Neural cell (in vitro differentiated cells): ENCODE data around the gene TMEM184C. TPM values are rescaled to one million over a fixed set of nuclear protein-coding genes. Genes with fewer than 3 reads are reported as not detected.

Experiments used
- H2AFZ ChIP-seq: fragments of 200-600, 300-800 bp; sonication (generic), shearing (Covaris generic); 2 replicates; pipeline ENCODE4 v1.6.0; 2014; ENCODE audit warnings: low read depth, mild to moderate bottlenecking, antibody characterized with exemption, low read length, moderate library complexity
- H3F3A ChIP-seq: fragments of 200-600 bp; shearing (Covaris generic); 2 replicates; pipeline ENCODE4 v1.6.1; 2016; ENCODE audit warnings: mild to moderate bottlenecking, moderate library complexity, mixed read lengths, antibody characterized with exemption, low read length; ENCODE audit not compliant: insufficient read depth, poor library complexity, severe bottlenecking
- H3K27ac ChIP-seq: fragments of 200-600, 300-800 bp; sonication (generic), shearing (Covaris generic); 2 replicates; pipeline ENCODE4 v1.5.1; 2014; ENCODE audit warnings: mild to moderate bottlenecking, low read length, moderate library complexity
- H3K27me3 ChIP-seq: fragments of 300-800, 200-600 bp; sonication (generic), shearing (Covaris generic); 2 replicates; pipeline ENCODE4 v1.6.0; 2014; ENCODE audit warnings: mild to moderate bottlenecking, low read depth, low read length, moderate library complexity; ENCODE audit not compliant: insufficient read depth
- H3K36me3 ChIP-seq: fragments of 300-800, 200-600 bp; sonication (generic), shearing (Covaris generic); 2 replicates; pipeline ENCODE4 v1.5.1; 2014; ENCODE audit warnings: mild to moderate bottlenecking, antibody characterized with exemption, low read length, moderate library complexity; ENCODE audit not compliant: insufficient read depth
- H3K4me2 ChIP-seq: fragments of 300-800, 200-600 bp; sonication (generic), shearing (Covaris generic); 2 replicates; pipeline ENCODE4 v1.6.0; 2014; ENCODE audit warnings: mild to moderate bottlenecking, low read length
- H3K4me3 ChIP-seq: fragments of 300-800, 200-600 bp; sonication (generic), shearing (Covaris generic); 2 replicates; pipeline ENCODE4 v1.5.1; 2014; ENCODE audit warnings: mild to moderate bottlenecking, low read length, moderate library complexity
- H3K79me2 ChIP-seq: fragments of 200-600 bp; shearing (Covaris generic); replicated peaks from 2 replicates; pipeline ENCODE4 v1.6.0; 2014; ENCODE audit warnings: mild to moderate bottlenecking, low read length, moderate library complexity; ENCODE audit not compliant: insufficient read depth
- H3K9ac ChIP-seq: fragments of 300-800, 200-600 bp; sonication (generic), shearing (Covaris generic); 2 replicates; pipeline ENCODE4 v1.6.1; 2016; ENCODE audit warnings: mild to moderate bottlenecking, low read length, mixed read lengths
- H3K9me2 ChIP-seq: fragments of 200-600 bp; shearing (Covaris generic); 2 replicates; pipeline ENCODE4 v1.6.1; 2016; ENCODE audit warnings: mild to moderate bottlenecking, low read length, mixed read lengths; ENCODE audit not compliant: insufficient read depth
- H3K9me3 ChIP-seq: fragments of 200-600, 300-800 bp; sonication (generic), shearing (Covaris generic); 2 replicates; pipeline ENCODE4 v1.6.1; 2016; ENCODE audit warnings: mild to moderate bottlenecking, mixed run types, low read length, moderate library complexity, mixed read lengths
- H4K20me1 ChIP-seq: fragments of 200-600 bp; shearing (Covaris generic); 2 replicates; pipeline ENCODE4 v1.6.1; 2016; ENCODE audit warnings: mild to moderate bottlenecking, mixed run types; ENCODE audit not compliant: insufficient read depth
- CTCF ChIP-seq: fragments of 450-650 bp; IDR thresholded peaks from 2 replicates; pipeline ENCODE4 v1.5.1; 2014; ENCODE audit warnings: antibody characterized with exemption, mild to moderate bottlenecking, moderate library complexity; ENCODE audit not compliant: poor library complexity, severe bottlenecking
- EP300 ChIP-seq: fragments of 450-650 bp; conservative IDR thresholded peaks from 2 replicates; pipeline ENCODE4 v1.6.1; 2014; ENCODE audit warnings: antibody characterized with exemption, mild to moderate bottlenecking, moderate library complexity; ENCODE audit not compliant: poor library complexity, severe bottlenecking
- EZH2 ChIP-seq: fragments of 200-600, 300-800 bp; shearing (Covaris generic), sonication (generic); IDR thresholded peaks from 2 replicates; pipeline ENCODE4 v1.6.1; 2014; ENCODE audit warnings: antibody characterized with exemption, low read length, borderline replicate concordance, mild to moderate bottlenecking; ENCODE audit not compliant: insufficient read depth, poor library complexity, severe bottlenecking
- MXI1 ChIP-seq: fragments of 450-650 bp; conservative IDR thresholded peaks from 2 replicates; pipeline ENCODE4 v1.6.1; 2014; ENCODE audit warnings: antibody characterized with exemption, mild to moderate bottlenecking; ENCODE audit not compliant: poor library complexity, severe bottlenecking
- POLR2AphosphoS5 ChIP-seq: IDR thresholded peaks from 2 replicates; pipeline ENCODE4 v1.6.1; 2012
- RAD21 ChIP-seq: fragments of 450-650 bp; conservative IDR thresholded peaks from 2 replicates; pipeline ENCODE4 v1.6.1; 2014; ENCODE audit warnings: antibody characterized with exemption, mild to moderate bottlenecking, moderate library complexity
- REST ChIP-seq: IDR thresholded peaks from 2 replicates; pipeline ENCODE4 v1.6.1; 2012; ENCODE audit warnings: borderline replicate concordance
- SMC3 ChIP-seq: fragments of 450-650 bp; conservative IDR thresholded peaks from 2 replicates; pipeline ENCODE4 v1.6.1; 2014; ENCODE audit warnings: antibody characterized with exemption, mild to moderate bottlenecking, moderate library complexity; ENCODE audit not compliant: poor library complexity
- TAF1 ChIP-seq: IDR thresholded peaks from 2 replicates; pipeline ENCODE4 v1.6.1; 2012; ENCODE audit warnings: low read depth
- polyA plus RNA-seq: library from polyadenylated mRNA; depleted of rRNA; stranded (reverse); fragments of >200 nt; gene quantifications from 2 replicates; pipeline ENCODE4 v1.2.3, GENCODE V29; 2014

The TMEM184C gene
- polyA plus RNA-seq, 1 donor from 2014 or later: 48.8 TPM

GRCh38 chr4:147582386-147583060, 34.7 kb upstream of the TMEM184C start:
- H3K9me2 ChIP-seq: no peaks in the 10 kb centered on the region
- H4K20me1 ChIP-seq: no peaks in the 10 kb centered on the region
- H3K4me2 ChIP-seq: no peak overlapping the region

GRCh38 chr4:147583876-147584275, 33.3 kb upstream of the TMEM184C start:
- no peaks in the 10 kb centered on the region for H3K9me3 ChIP-seq
- no peak overlapping the region for H2AFZ ChIP-seq
- H3K27me3 ChIP-seq: no peaks in the 10 kb centered on the region
- H3K79me2 ChIP-seq: no peaks in the 10 kb centered on the region
- no peaks in the 10 kb centered on the region for H3K9me2 ChIP-seq
- H3K4me3 ChIP-seq: no peak overlapping the region
- no peak overlapping the region for H3K4me2 ChIP-seq
- no peak overlapping the region for H3K27ac ChIP-seq
- H3K36me3 ChIP-seq: no peaks in the 10 kb centered on the region
- no peaks in the 10 kb centered on the region for H3F3A ChIP-seq
- H3K9ac ChIP-seq: no peak overlapping the region
- H4K20me1 ChIP-seq: no peaks in the 10 kb centered on the region
- TF ChIP-seq SMC3: no peak
- TF ChIP-seq RAD21: no peak
- TF ChIP-seq CTCF: no peak
- no peak for TF ChIP-seq POLR2AphosphoS5
- TF ChIP-seq EZH2: no peak
- no peak for TF ChIP-seq MXI1
- TF ChIP-seq TAF1: no peak
- TF ChIP-seq EP300: no peak

More at GRCh38 chr4:147582386-147583060, 34.7 kb upstream of the TMEM184C start:
- H3K9ac ChIP-seq: no peak overlapping the region
- no peaks in the 10 kb centered on the region for H3F3A ChIP-seq
- H3K27ac ChIP-seq: no peak overlapping the region
- H3K36me3 ChIP-seq: no peaks in the 10 kb centered on the region
- no peak for TF ChIP-seq EZH2
- no peak for TF ChIP-seq REST
- no peak for TF ChIP-seq SMC3
- no peak for TF ChIP-seq MXI1
- TF ChIP-seq POLR2AphosphoS5: no peak
- no peak for TF ChIP-seq TAF1
- no peak for TF ChIP-seq CTCF
- no peak for TF ChIP-seq EP300
- no peak for TF ChIP-seq RAD21
- H2AFZ ChIP-seq: no peak overlapping the region
- no peaks in the 10 kb centered on the region for H3K27me3 ChIP-seq
- H3K9me3 ChIP-seq: no peaks in the 10 kb centered on the region
- no peaks in the 10 kb centered on the region for H3K79me2 ChIP-seq
- no peak overlapping the region for H3K4me3 ChIP-seq
